GM12891 (cell line): ENCODE data around the gene DOCK10. TPM values are rescaled to one million over a fixed set of nuclear protein-coding genes. Genes with fewer than 3 reads are reported as not detected.
A peak's percentile ranks its signal among the peaks of the same experiment; 100 is the strongest.

Experiments used
- DNase-seq: peaks from one replicate; pipeline ENCODE4 v3.0.0; 2011; ENCODE audit warnings: low spot score; ENCODE audit not compliant: insufficient read length
- FAIRE-seq: peaks from 2 replicates; lab custom pipeline; 2011; peaks lifted over from hg19 to GRCh38; lab: Jason Lieb, UNC
- PAX5 ChIP-seq: IDR thresholded peaks from 2 replicates; pipeline ENCODE4 v1.6.1; 2011; ENCODE audit warnings: low read length, moderate library complexity, mild to moderate bottlenecking; ENCODE audit not compliant: insufficient read depth, severe bottlenecking
- POLR2A ChIP-seq: IDR thresholded peaks from 2 replicates; pipeline ENCODE4 v1.6.1; 2011; ENCODE audit warnings: low read depth, low read length, control low read depth
- POLR2AphosphoS5 ChIP-seq: IDR thresholded peaks from 2 replicates; pipeline ENCODE4 v1.6.1; 2011; ENCODE audit warnings: low read depth, low read length, control low read depth
- POU2F2 ChIP-seq: IDR thresholded peaks from 2 replicates; pipeline ENCODE4 v1.6.1; 2011; ENCODE audit warnings: low read depth, mild to moderate bottlenecking, control low read depth, low read length, moderate library complexity
- SPI1 ChIP-seq: IDR thresholded peaks from 2 replicates; pipeline ENCODE4 v1.6.1; 2011; ENCODE audit warnings: low read depth, low read length, control low read depth
- TAF1 ChIP-seq: IDR thresholded peaks from 2 replicates; pipeline ENCODE4 v1.6.1; 2011; ENCODE audit warnings: low read depth, low read length, control low read depth
- polyA plus RNA-seq: library from polyadenylated mRNA; unstranded; fragments of >200 nt; gene quantifications from one replicate; pipeline ENCODE4 v1.2.1, GENCODE V29; 2012; ENCODE audit warnings: low read depth, missing spikeins, inconsistent platforms; ENCODE audit not compliant: missing spikeins

The DOCK10 gene
- 43.7 TPM for polyA plus RNA-seq

DNA sequence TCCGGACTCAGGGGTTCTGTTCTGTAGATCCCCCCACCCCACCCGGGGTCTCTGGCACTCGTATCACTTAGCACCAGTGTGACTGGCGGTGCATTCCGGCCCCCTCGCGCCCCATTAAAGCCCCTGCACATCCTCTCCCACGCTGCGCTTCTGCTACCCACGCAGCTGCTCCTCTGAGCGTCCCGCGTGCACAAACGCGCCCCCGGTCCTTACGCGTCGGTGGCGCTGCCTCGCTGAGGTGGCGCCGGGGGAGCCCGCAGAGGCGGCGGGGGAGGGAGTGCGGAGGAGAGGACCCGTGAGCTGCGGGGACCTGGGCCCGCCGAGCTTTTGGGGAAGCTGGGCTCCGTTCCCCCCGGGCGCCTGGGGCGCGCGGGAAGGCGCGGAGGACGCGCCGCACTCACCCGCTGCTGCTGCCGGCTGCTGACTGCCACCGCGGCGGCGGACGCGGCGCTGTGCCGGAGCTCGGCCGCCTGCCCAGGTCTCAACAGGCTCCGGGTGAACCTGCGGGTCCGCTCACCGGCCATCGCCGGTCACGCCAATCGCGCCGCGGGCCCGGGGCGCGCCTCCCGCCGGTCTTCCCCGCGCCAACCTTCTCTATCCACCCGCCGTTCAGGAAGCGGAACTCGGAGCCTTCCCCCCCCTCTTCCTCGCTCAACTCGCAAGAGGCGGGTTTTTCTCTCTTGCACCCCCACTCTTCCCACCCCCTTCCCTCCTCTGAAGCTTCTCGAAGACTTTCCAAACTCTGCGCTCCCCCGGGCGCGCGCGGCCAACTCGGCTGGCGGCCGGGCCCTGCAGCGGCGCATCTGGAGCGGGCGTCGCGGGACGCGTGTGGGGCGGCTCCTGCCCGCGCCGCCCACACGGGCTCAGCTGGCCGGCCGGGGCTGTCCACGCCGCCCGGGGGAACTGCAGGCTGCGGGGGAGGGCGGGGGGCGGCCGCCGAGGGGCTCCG is at the start of gene DOCK10:
DOCK10 (minus strand) TSS at position 618 of the 949 bp plus-strand sequence; CDS start at position 524, 94 bp downstream.
- FAIRE-seq, result peak; percentile 61
- TF ChIP-seq POU2F2 (peak; percentile 56; the same call in 1 of the 2 replicates), SPI1 (peak; percentile 47; the same call in 1 of the 2 replicates), POLR2A (no peak)
- DNase-seq, result peak; percentile 38

DNA sequence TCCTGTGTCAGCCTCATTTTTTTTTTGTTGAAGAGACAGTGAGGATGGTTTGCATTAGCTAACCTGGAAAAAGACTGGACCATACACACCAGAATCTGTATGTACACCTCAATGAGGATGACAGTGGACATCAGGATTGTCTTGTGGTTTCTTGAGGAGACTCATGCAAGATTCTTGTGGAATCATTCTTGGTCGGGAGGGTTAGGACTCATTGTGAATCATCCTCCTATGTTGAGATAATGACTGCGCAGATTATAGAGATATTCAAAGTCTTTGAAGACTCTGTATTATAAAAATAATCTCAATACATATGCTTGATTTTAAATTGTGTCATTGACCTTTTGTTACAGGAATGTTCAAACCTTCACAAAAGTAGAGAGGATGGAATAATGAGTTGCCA is 49.1 kb upstream of the DOCK10 start:
- FAIRE-seq (no peak), DNase-seq (no peak)
- TF ChIP-seq SPI1 (no peak), PAX5 (no peak), POU2F2 (no peak), POLR2AphosphoS5 (no peak), POLR2A (no peak), TAF1 (no peak)

DNA sequence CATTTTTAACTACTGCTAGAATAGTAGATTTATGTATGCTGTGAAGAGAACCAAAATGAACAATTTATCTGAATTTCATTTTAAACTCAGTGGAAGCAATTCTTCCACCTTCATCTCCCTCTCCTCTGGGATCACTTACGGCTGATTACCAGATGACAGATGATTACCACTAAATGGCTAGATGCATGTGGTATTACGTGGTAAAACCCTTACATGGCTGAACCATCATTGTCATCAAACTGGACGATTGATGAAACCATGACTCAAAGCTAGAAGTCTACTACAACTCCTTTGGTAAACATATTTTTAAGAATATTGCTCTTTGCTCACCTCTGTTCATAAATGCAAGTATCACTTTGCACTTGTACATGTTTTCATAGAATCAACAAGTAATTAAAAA is 48.5 kb upstream of the DOCK10 start:
- FAIRE-seq (no peak), DNase-seq (no peak)

DNA sequence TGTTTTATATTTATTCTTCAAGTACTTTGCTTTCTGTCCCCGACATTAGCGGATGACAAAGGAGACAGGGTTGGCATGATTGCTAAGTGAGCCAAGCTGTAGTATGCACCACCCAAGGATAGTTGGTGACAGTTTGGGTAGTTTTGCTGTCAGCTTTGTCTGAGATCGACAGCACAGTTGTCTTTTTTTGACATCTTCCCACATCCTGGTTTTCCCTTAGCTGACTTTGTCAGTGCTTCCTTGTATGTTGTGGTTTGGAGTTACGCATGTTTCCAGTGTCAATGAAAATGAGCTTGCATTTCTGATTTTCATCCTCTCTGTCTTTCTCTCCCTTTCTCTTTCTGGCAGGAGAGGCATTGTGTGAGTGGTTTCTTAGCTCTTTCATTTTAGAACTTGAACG is 44.6 kb upstream of the DOCK10 start:
- no peak for FAIRE-seq
- TF ChIP-seq POLR2AphosphoS5 (no peak), POLR2A (no peak), SPI1 (no peak), PAX5 (no peak), TAF1 (no peak), POU2F2 (no peak)
- no peak for DNase-seq

More for the DNA sequence above, 48.5 kb upstream of the DOCK10 start:
- TF ChIP-seq POLR2A (no peak), PAX5 (no peak), SPI1 (no peak), TAF1 (no peak), POU2F2 (no peak), POLR2AphosphoS5 (no peak)

DNA sequence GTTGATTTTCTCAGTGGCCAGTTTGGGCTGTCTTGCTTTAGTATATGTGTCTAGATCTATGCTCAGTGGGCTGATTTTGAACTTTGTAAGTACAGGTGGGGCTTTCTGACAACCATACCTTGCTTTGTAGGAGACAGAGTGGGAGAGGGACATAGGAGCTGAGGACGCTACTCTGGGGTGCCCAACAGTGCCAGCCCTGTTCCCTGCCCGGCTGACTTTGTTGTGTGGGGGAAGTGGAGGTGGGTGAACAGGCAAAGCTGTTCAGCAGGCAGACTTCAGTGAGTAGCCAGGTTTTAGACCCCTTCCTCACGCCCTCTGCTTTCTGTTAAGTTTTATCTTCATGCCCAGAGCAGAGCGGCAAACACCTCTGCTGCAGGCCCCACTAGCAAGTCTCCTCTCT is 44.2 kb upstream of the DOCK10 start:
- TF ChIP-seq POLR2A (no peak), SPI1 (no peak), PAX5 (no peak), POLR2AphosphoS5 (no peak), POU2F2 (no peak), TAF1 (no peak)
- FAIRE-seq (no peak), DNase-seq (no peak)

DNA sequence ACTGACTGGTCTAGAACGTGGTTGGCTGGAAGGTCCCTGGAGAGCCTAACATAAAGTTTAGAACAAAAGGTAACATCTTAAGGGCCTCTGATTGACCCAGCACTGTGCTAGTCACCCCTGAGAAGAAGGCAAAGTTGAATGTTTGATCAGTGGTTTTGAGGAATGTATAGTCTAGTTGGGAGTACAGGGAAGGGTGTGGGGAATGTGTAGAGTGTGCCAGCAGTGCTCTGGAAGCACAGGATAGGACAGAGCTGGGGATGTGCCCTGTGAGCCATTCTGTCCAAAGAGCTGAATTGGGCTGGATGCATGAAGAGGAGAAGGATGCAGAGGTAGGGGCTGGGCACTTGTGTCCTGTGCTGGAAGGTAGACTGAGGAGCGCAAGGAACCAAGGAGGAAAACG is 41.0 kb upstream of the DOCK10 start:
- no peak for DNase-seq
- TF ChIP-seq POLR2AphosphoS5 (no peak), TAF1 (no peak), POLR2A (no peak), POU2F2 (no peak), SPI1 (no peak), PAX5 (no peak)
- no peak for FAIRE-seq

DNA sequence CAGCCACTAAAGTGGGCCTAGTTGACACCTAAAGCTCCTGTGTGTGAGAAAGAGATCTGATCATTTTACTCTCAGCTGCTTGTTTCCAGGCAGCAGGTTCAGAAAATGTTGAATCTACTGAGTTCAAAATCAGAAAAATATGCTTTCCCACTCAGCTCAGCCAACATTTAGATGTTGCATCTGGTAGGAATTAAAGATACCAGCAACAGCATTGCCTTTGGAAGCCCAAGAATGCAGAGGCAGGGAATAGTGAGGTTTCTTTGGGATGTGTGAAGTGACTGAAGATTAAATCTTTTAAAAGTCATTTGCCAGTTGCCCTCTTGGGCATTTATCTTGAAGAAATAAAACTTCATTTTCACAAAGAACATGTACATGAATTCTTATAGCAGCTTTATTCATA is 33.9 kb upstream of the DOCK10 start:
- TF ChIP-seq POLR2A (no peak), PAX5 (no peak)
- FAIRE-seq (no peak), DNase-seq (no peak)

DNA sequence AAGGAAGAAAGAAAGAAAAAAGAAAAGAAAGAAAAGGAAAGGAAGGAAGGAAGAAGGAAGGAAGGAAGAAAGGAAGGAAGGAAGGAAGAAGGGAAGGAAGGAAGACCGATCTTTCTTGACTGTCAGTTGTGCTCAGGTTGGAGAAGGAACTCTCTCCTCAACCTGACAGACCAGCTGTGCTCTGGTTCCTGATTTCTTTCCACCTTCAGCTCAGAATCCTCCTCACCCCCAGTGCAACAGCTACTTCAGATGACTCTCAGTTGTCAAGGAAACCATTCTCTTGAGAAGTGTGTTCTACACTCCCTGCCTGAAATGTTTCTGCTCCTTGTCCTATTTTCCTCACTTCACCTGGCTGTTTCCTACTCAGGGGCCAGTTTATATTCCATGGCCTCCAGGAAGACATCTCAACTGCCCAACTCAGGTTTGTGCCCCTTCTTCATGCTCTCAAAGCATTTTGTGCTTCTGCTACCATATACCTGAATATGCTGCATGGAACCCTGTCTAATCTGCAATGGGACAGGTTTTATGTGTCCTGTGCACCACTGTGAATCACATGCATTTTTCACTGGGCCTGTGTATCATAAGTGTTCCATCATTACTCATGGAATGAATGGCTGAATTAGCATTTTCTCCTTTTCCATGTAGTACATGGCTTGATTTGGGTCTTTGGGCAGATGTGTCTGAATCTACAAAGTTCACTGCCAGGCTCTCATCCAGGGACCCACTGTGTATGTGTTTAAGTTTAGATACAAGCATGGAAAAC is 32.8 kb upstream of the DOCK10 start:
- TF ChIP-seq POU2F2, result no peak
- TF ChIP-seq POLR2A, result no peak
- TF ChIP-seq SPI1, result no peak
- TF ChIP-seq PAX5, result no peak
- no peak for TF ChIP-seq TAF1
- no peak for TF ChIP-seq POLR2AphosphoS5
- no peak for FAIRE-seq
- no peak for DNase-seq

DNA sequence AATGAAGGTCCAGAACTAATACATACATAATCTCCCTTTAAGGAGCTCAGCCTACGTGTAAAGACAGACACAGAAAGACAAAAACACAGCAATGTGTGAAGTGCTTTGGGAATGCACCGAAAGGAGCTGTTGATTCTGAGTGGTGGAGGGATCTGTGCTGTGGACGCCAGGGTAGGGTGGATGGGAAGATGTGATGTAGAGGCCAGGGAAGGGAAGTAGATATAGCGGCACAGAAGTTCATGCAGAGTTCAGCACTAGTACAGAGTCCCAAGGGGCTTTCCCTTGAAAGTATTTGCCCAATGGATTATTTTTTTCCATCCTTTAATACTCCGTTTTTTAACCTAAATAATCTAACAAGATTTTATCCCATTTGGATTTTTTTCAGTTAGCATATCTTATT is 32.1 kb upstream of the DOCK10 start:
- DNase-seq (no peak), FAIRE-seq (no peak)

DNA sequence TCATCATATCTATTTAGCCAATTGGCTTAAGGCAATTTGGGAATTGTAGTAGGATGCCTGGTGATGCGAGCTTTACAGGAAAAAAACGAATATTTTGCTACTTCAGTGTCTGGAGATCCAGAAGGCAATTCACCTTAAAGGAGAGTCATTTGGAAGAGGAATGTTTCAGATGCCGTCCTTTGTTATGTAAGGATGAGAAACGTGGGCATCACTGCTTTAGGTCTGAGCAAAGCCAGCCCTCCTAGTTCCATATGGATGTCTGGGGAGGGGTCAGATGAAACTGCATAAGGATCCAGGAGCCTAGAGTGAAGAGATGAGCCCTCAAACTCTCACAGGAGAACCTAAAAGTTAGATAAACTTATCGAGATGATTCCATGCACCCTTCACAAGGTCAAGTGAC is 30.9 kb upstream of the DOCK10 start:
- DNase-seq, result no peak
- no peak for TF ChIP-seq SPI1
- no peak for TF ChIP-seq POU2F2
- no peak for TF ChIP-seq POLR2A
- no peak for FAIRE-seq

More for the DNA sequence above, 32.1 kb upstream of the DOCK10 start:
- TF ChIP-seq POU2F2 (no peak), POLR2A (no peak), TAF1 (no peak)
